Trophoblast cell (in vitro differentiated cells and primary cell): ENCODE measurements around the gene ALOX15.
A peak's percentile ranks its signal among the peaks of the same experiment; 100 is the strongest.
"Not testable (repeated sequence)": the region's sequence is repeated elsewhere in the genome, so short reads cannot be mapped to it uniquely, and the experiment has no call there.

Experiments used
- DNase-seq, 2 donors: peaks; one replicate each; pipeline ENCODE4 v3.0.0-alpha.2; 2016
- H2AFZ ChIP-seq: 2 replicates; pipeline ENCODE4 v1.6.1; 2013; ENCODE audit warnings: low read length, moderate library complexity, mild to moderate bottlenecking; ENCODE audit not compliant: insufficient read depth, poor library complexity
- H2AK5ac ChIP-seq: 2 replicates; pipeline ENCODE4 v1.6.1; 2013; ENCODE audit warnings: mild to moderate bottlenecking, low read length
- H2BK120ac ChIP-seq: 2 replicates; pipeline ENCODE4 v1.6.1; 2013; ENCODE audit warnings: low read length, mild to moderate bottlenecking, moderate library complexity; ENCODE audit not compliant: insufficient read depth, poor library complexity
- H2BK12ac ChIP-seq: 2 replicates; pipeline ENCODE4 v1.6.1; 2013; ENCODE audit warnings: mild to moderate bottlenecking, low read length, moderate library complexity
- H2BK5ac ChIP-seq: 2 replicates; pipeline ENCODE4 v1.6.1; 2013; ENCODE audit warnings: low read length, low read depth, moderate library complexity, mild to moderate bottlenecking; ENCODE audit not compliant: poor library complexity
- H3K14ac ChIP-seq: 2 replicates; pipeline ENCODE4 v1.6.1; 2013; ENCODE audit warnings: mild to moderate bottlenecking, low read length
- H3K18ac ChIP-seq: 2 replicates; pipeline ENCODE4 v1.6.1; 2013; ENCODE audit warnings: mild to moderate bottlenecking, low read length
- H3K23ac ChIP-seq: 2 replicates; pipeline ENCODE4 v1.6.1; 2013; ENCODE audit warnings: low read length
- H3K27ac ChIP-seq: 2 replicates; pipeline ENCODE4 v1.5.1; 2013; ENCODE audit warnings: low read depth, mild to moderate bottlenecking, inconsistent platforms, low read length, moderate library complexity
- H3K27me3 ChIP-seq: 2 replicates; pipeline ENCODE4 v1.6.1; 2013; ENCODE audit warnings: inconsistent platforms, mild to moderate bottlenecking, low read length, moderate library complexity; ENCODE audit not compliant: insufficient read depth
- H3K36me3 ChIP-seq, 2 experiments: 1 replicate in 1 of 2; 2 replicates in 1 of 2; pipeline ENCODE4 v1.6.1; 2013; ENCODE audit warnings: low read length in 2 of 2, mild to moderate bottlenecking in 2 of 2, moderate library complexity in 1 of 2; ENCODE audit not compliant: insufficient read depth in 2 of 2, control insufficient read depth in 1 of 2
- H3K4ac ChIP-seq: 2 replicates; pipeline ENCODE4 v1.6.1; 2013; ENCODE audit warnings: low read depth, mild to moderate bottlenecking, low read length, moderate library complexity
- H3K4me1 ChIP-seq, 2 experiments: 1 replicate in 1 of 2; 2 replicates in 1 of 2; pipeline ENCODE4 v1.6.1; 2013; ENCODE audit warnings: low read length in 2 of 2, mild to moderate bottlenecking in 2 of 2, moderate library complexity in 1 of 2; ENCODE audit not compliant: insufficient read depth in 2 of 2, control insufficient read depth in 1 of 2
- H3K4me2 ChIP-seq: 2 replicates; pipeline ENCODE4 v1.6.1; 2013; ENCODE audit warnings: inconsistent platforms, mild to moderate bottlenecking, low read length, moderate library complexity
- H3K4me3 ChIP-seq: 2 replicates; pipeline ENCODE4 v1.5.1; 2013; ENCODE audit warnings: mild to moderate bottlenecking, low read depth, low read length, inconsistent platforms
- H3K79me1 ChIP-seq: one replicate; pipeline ENCODE4 v1.6.1; 2013; ENCODE audit warnings: low read length
- H3K79me2 ChIP-seq: 2 replicates; pipeline ENCODE4 v1.6.1; 2013; ENCODE audit warnings: low read length, mild to moderate bottlenecking; ENCODE audit not compliant: control insufficient read depth, insufficient read depth, poor library complexity
- H3K9ac ChIP-seq: 2 replicates; pipeline ENCODE4 v1.6.1; 2013; ENCODE audit warnings: mild to moderate bottlenecking, low read length
- H3K9me3 ChIP-seq: 2 replicates; pipeline ENCODE4 v1.6.1; 2013; ENCODE audit warnings: low read depth, mild to moderate bottlenecking, control low read depth, inconsistent platforms, low read length; ENCODE audit not compliant: insufficient read depth
- H4K12ac ChIP-seq: 2 replicates; pipeline ENCODE4 v1.6.1; 2013; ENCODE audit warnings: low read depth, mild to moderate bottlenecking, low read length, moderate library complexity
- H4K8ac ChIP-seq: 2 replicates; pipeline ENCODE4 v1.6.1; 2013; ENCODE audit warnings: low read depth, mild to moderate bottlenecking, low read length, moderate library complexity
- H4K91ac ChIP-seq: one replicate; pipeline ENCODE4 v1.6.1; 2013; ENCODE audit warnings: low read depth, mild to moderate bottlenecking, low read length, moderate library complexity
- WGBS: extraction: QIAGEN DNeasy Blood & Tissue Kit; methylation state at CpG from one replicate; pipeline ENCODE4 v1.1.7; 2013; ENCODE audit warnings: missing lambda C conversion rate; ENCODE audit not compliant: insufficient read length, insufficient coverage; ENCODE audit errors: extremely low coverage; 5-methylcytosine and 5-hydroxymethylcytosine counted together

Gene ALOX15

GRCh38 chr17:4595685-4596342, 45.7 kb downstream of the ALOX15 start:
- H2BK12ac ChIP-seq: not testable (repeated sequence)

GRCh38 chr17:4594931-4595684, 46.4 kb downstream of the ALOX15 start:
- H3K4me1 ChIP-seq: peaks cover 62 to 67% of the 10 kb centered on the region in 2 experiments
- peak overlapping the region; percentile 76 for H4K91ac ChIP-seq
- DNase-seq: peak; percentile 33 to 60
- H4K8ac ChIP-seq: peak overlapping the region; percentile 20
- H4K12ac ChIP-seq: peak overlapping the region; percentile 19
- peak overlapping the region; percentile 29 for H2BK120ac ChIP-seq
- no CpG with 5 or more reads among the region's 29 CpGs for WGBS
- peak overlapping the region; percentile 84 for H3K18ac ChIP-seq
- peaks cover 24% of the 10 kb centered on the region for H3K79me2 ChIP-seq
- H3K4me2 ChIP-seq: peak overlapping the region; percentile 3
- peak overlapping the region; percentile 57 for H3K4ac ChIP-seq
- peak overlapping the region; percentile 73 for H2BK12ac ChIP-seq
- peak overlapping the region; percentile 68 for H3K14ac ChIP-seq
- H2BK5ac ChIP-seq: peak overlapping the region; percentile 26
- H3K9ac ChIP-seq: no peak overlapping the region
- H3K36me3 ChIP-seq: peaks cover 50 to 57% of the 10 kb centered on the region in 2 experiments
- peak overlapping the region; percentile 51 for H2AK5ac ChIP-seq
- H3K23ac ChIP-seq: no peak overlapping the region
- no peak overlapping the region for H2AFZ ChIP-seq
- H3K4me3 ChIP-seq: no peak overlapping the region
- H3K79me1 ChIP-seq: peaks cover 34% of the 10 kb centered on the region
- H3K27ac ChIP-seq: peak overlapping the region; percentile 7
- H3K27me3 ChIP-seq: no peaks in the 10 kb centered on the region
- no peaks in the 10 kb centered on the region for H3K9me3 ChIP-seq

More at GRCh38 chr17:4595685-4596342, 45.7 kb downstream of the ALOX15 start:
- Histone ChIP-seq H4K91ac (peak overlapping the region; percentile 76), H3K79me1 (peaks cover 38% of the 10 kb centered on the region), H2AK5ac (peak overlapping the region; percentile 51), H3K18ac (peak overlapping the region; percentile 84), H3K36me3 (peaks cover 47 to 52% of the 10 kb centered on the region in 2 experiments), H3K4me1 (peaks cover 64 to 67% of the 10 kb centered on the region in 2 experiments), H3K79me2 (peaks cover 20% of the 10 kb centered on the region), H3K4ac (peak overlapping the region; percentile 57)
- not testable (repeated sequence) for H3K23ac ChIP-seq, H4K12ac ChIP-seq, H2BK120ac ChIP-seq, DNase-seq, H3K4me3 ChIP-seq, H3K27me3 ChIP-seq, H3K27ac ChIP-seq, H3K9me3 ChIP-seq, H2BK5ac ChIP-seq, H3K4me2 ChIP-seq, H3K14ac ChIP-seq, H4K8ac ChIP-seq, H2AFZ ChIP-seq, H3K9ac ChIP-seq
- WGBS: no CpG with 5 or more reads among the region's 23 CpGs

- no peak overlapping the region for H4K12ac ChIP-seq
- peaks cover 61 to 66% of the 10 kb centered on the region in 2 experiments for H3K4me1 ChIP-seq
- peaks cover 25% of the 10 kb centered on the region for H3K79me2 ChIP-seq
- no peak overlapping the region for H2AK5ac ChIP-seq
- H2BK12ac ChIP-seq: no peak overlapping the region
- peak overlapping the region; percentile 42 for H3K4ac ChIP-seq
- peak overlapping the region; percentile 3 for H3K4me2 ChIP-seq
- H3K18ac ChIP-seq: no peak overlapping the region
- no CpG with 5 or more reads among the region's 7 CpGs for WGBS
- H3K14ac ChIP-seq: no peak overlapping the region
- no peak overlapping the region for H3K9ac ChIP-seq
- H4K91ac ChIP-seq: no peak overlapping the region
- DNase-seq: no peak
- no peaks in the 10 kb centered on the region for H3K9me3 ChIP-seq
- H4K8ac ChIP-seq: no peak overlapping the region
- H3K27me3 ChIP-seq: no peaks in the 10 kb centered on the region
- peaks cover 33% of the 10 kb centered on the region for H3K79me1 ChIP-seq
- no peak overlapping the region for H2BK120ac ChIP-seq
- H3K4me3 ChIP-seq: no peak overlapping the region
- H2BK5ac ChIP-seq: no peak overlapping the region
- no peak overlapping the region for H2AFZ ChIP-seq
- H3K23ac ChIP-seq: no peak overlapping the region
- H3K27ac ChIP-seq: no peak overlapping the region
- H3K36me3 ChIP-seq: peaks cover 50 to 57% of the 10 kb centered on the region in 2 experiments
Measured at GRCh38 chr17:4594406-4594805, 47.1 kb downstream of the ALOX15 start.

GRCh38 chr17:4593021-4593421, 48.5 kb downstream of the ALOX15 start:
- Histone ChIP-seq H4K12ac (no peak overlapping the region), H4K8ac (peak overlapping the region; percentile 14), H3K4me2 (no peak overlapping the region), H3K4me1 (peaks cover 62 to 68% of the 10 kb centered on the region in 2 experiments), H3K79me1 (peaks cover 35% of the 10 kb centered on the region), H4K91ac (no peak overlapping the region), H3K27ac (no peak overlapping the region), H3K9me3 (no peaks in the 10 kb centered on the region), H3K14ac (no peak overlapping the region), H3K36me3 (peaks cover 49 to 54% of the 10 kb centered on the region in 2 experiments), H2AK5ac (peak overlapping the region; percentile 3), H2BK12ac (no peak overlapping the region), H2BK120ac (no peak overlapping the region), H3K79me2 (peaks cover 35% of the 10 kb centered on the region), H3K4me3 (peak overlapping the region; percentile 13), H3K9ac (no peak overlapping the region), H3K23ac (no peak overlapping the region), H2AFZ (no peak overlapping the region), H2BK5ac (no peak overlapping the region), H3K4ac (peak overlapping the region; percentile 46), H3K18ac (peak overlapping the region; percentile 61), H3K27me3 (no peaks in the 10 kb centered on the region)
- DNase-seq: no peak
- no CpG with 5 or more reads among the region's 14 CpGs for WGBS
